Endothelial cell of umbilical vein (primary cell): ENCODE measurements around the gene DIPK1C.

Source experiments
- CTCF ChIP-seq, 2 donors: IDR thresholded peaks; 1 replicate in 1 of 2; 2 replicates in 1 of 2; pipeline ENCODE4 v1.5.1; 2011; ENCODE audit warnings: low read length in 2 of 2, mild to moderate bottlenecking in 2 of 2, moderate library complexity in 2 of 2, control low read depth in 1 of 2, inconsistent platforms in 1 of 2, low read depth in 1 of 2; ENCODE audit not compliant: insufficient read depth in 1 of 2; ENCODE audit errors: extremely low read depth in 1 of 2
- EZH2 ChIP-seq: IDR thresholded peaks from 2 replicates; pipeline ENCODE4 v1.6.1; 2012; ENCODE audit warnings: borderline replicate concordance, low read depth, mild to moderate bottlenecking, moderate library complexity, low read length, inconsistent platforms; ENCODE audit not compliant: severe bottlenecking
- GATA2 ChIP-seq: IDR thresholded peaks from 2 replicates; pipeline ENCODE4 v1.7.0; 2011; ENCODE audit warnings: low read depth, mild to moderate bottlenecking, moderate library complexity, mixed read lengths, low read length; ENCODE audit not compliant: insufficient read length, insufficient read depth
- JUN ChIP-seq: IDR thresholded peaks from 2 replicates; pipeline ENCODE4 v1.6.1; 2011; ENCODE audit warnings: borderline replicate concordance, low read depth; ENCODE audit not compliant: insufficient read length, insufficient read depth
- MYC ChIP-seq: IDR thresholded peaks from one replicate; pipeline ENCODE4 v1.6.1; 2011; ENCODE audit warnings: mild to moderate bottlenecking, low read depth, low read length
- POLR2A ChIP-seq: IDR thresholded peaks from 2 replicates; pipeline ENCODE4 v1.6.1; 2012; ENCODE audit warnings: low read depth, mild to moderate bottlenecking, control low read depth, low read length
- POLR2AphosphoS5 ChIP-seq: IDR thresholded peaks from 2 replicates; pipeline ENCODE4 v1.6.1; 2012; ENCODE audit warnings: low read depth, mild to moderate bottlenecking, control low read depth, low read length, moderate library complexity; ENCODE audit not compliant: insufficient read depth

GRCh38 chr18:74419761-74420160, 37.3 kb downstream of the DIPK1C start:
- TF ChIP-seq CTCF (IDR thresholded peaks at IDR 0.05; ENCODE audit: extremely low read depth in 1 of 2, insufficient read depth in 1 of 2, low read depth in 1 of 2, low read length in 2 of 2) (no peak), MYC (no peak), EZH2 (no peak), JUN (no peak), POLR2AphosphoS5 (no peak), POLR2A (no peak), GATA2 (no peak)
